Measurements from ENCODE around the gene IL17B. TPM values are rescaled to one million over a fixed set of nuclear protein-coding genes. Genes with fewer than 3 reads are reported as not detected.

IL17B gene
- total and polyA plus RNA-seq, 2 of the 13 experiments (the other 11 are each of a cell fraction or from before 2014, with no cell fraction given) = 0.29 to 2.6 TPM

DNA sequence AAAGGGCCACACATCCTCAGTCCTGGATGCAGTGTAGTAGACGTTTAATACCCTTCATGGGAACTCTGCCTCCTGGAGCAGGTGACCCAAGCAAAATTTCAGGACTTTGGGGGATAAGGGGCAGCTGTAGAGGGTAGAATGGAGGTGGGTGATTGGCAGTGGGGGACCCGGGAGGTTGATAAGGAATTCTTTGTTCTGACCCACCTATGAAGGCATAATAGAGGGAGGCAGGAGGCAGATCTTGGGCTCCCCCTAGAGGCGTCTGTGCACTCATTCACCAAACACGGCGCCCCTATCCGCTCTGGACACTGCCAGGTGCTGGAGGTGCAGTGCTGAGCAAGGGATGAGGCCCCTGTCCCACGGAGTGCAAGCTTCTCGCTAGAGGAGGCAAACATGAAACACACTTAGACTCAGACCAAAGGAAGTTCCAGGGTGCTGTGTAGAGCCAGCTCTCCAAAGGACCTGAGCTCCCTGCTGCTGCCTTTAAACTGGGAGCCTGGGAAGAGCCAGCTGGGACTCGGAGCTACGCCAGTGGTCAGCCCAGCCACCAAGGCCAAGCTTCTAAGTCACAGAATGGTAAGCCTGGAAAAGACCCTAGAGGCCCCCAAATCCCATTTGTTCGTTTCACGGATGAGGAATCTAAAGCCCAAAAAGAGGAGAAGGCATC lies 7.7 kb downstream of the IL17B start:
- no TSS peak for BruUV-seq (replicated peaks)
- TF ChIP-seq GLI4 (CRISPR knock-in tag; IDR thresholded peaks at IDR 0.05; ENCODE audit: borderline replicate concordance) = 0 out of 2 replicates have a peak, but pooled peaks have one; percentile 63
- TF ChIP-seq, protein P1, sequence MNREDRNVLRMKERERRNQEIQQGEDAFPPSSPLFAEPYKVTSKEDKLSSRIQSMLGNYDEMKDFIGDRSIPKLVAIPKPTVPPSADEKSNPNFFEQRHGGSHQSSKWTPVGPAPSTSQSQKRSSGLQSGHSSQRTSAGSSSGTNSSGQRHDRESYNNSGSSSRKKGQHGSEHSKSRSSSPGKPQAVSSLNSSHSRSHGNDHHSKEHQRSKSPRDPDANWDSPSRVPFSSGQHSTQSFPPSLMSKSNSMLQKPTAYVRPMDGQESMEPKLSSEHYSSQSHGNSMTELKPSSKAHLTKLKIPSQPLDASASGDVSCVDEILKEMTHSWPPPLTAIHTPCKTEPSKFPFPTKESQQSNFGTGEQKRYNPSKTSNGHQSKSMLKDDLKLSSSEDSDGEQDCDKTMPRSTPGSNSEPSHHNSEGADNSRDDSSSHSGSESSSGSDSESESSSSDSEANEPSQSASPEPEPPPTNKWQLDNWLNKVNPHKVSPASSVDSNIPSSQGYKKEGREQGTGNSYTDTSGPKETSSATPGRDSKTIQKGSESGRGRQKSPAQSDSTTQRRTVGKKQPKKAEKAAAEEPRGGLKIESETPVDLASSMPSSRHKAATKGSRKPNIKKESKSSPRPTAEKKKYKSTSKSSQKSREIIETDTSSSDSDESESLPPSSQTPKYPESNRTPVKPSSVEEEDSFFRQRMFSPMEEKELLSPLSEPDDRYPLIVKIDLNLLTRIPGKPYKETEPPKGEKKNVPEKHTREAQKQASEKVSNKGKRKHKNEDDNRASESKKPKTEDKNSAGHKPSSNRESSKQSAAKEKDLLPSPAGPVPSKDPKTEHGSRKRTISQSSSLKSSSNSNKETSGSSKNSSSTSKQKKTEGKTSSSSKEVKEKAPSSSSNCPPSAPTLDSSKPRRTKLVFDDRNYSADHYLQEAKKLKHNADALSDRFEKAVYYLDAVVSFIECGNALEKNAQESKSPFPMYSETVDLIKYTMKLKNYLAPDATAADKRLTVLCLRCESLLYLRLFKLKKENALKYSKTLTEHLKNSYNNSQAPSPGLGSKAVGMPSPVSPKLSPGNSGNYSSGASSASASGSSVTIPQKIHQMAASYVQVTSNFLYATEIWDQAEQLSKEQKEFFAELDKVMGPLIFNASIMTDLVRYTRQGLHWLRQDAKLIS (CRISPR knock-in tag; IDR thresholded peaks at IDR 0.05) = no peak
- TF ChIP-seq, protein P2, sequence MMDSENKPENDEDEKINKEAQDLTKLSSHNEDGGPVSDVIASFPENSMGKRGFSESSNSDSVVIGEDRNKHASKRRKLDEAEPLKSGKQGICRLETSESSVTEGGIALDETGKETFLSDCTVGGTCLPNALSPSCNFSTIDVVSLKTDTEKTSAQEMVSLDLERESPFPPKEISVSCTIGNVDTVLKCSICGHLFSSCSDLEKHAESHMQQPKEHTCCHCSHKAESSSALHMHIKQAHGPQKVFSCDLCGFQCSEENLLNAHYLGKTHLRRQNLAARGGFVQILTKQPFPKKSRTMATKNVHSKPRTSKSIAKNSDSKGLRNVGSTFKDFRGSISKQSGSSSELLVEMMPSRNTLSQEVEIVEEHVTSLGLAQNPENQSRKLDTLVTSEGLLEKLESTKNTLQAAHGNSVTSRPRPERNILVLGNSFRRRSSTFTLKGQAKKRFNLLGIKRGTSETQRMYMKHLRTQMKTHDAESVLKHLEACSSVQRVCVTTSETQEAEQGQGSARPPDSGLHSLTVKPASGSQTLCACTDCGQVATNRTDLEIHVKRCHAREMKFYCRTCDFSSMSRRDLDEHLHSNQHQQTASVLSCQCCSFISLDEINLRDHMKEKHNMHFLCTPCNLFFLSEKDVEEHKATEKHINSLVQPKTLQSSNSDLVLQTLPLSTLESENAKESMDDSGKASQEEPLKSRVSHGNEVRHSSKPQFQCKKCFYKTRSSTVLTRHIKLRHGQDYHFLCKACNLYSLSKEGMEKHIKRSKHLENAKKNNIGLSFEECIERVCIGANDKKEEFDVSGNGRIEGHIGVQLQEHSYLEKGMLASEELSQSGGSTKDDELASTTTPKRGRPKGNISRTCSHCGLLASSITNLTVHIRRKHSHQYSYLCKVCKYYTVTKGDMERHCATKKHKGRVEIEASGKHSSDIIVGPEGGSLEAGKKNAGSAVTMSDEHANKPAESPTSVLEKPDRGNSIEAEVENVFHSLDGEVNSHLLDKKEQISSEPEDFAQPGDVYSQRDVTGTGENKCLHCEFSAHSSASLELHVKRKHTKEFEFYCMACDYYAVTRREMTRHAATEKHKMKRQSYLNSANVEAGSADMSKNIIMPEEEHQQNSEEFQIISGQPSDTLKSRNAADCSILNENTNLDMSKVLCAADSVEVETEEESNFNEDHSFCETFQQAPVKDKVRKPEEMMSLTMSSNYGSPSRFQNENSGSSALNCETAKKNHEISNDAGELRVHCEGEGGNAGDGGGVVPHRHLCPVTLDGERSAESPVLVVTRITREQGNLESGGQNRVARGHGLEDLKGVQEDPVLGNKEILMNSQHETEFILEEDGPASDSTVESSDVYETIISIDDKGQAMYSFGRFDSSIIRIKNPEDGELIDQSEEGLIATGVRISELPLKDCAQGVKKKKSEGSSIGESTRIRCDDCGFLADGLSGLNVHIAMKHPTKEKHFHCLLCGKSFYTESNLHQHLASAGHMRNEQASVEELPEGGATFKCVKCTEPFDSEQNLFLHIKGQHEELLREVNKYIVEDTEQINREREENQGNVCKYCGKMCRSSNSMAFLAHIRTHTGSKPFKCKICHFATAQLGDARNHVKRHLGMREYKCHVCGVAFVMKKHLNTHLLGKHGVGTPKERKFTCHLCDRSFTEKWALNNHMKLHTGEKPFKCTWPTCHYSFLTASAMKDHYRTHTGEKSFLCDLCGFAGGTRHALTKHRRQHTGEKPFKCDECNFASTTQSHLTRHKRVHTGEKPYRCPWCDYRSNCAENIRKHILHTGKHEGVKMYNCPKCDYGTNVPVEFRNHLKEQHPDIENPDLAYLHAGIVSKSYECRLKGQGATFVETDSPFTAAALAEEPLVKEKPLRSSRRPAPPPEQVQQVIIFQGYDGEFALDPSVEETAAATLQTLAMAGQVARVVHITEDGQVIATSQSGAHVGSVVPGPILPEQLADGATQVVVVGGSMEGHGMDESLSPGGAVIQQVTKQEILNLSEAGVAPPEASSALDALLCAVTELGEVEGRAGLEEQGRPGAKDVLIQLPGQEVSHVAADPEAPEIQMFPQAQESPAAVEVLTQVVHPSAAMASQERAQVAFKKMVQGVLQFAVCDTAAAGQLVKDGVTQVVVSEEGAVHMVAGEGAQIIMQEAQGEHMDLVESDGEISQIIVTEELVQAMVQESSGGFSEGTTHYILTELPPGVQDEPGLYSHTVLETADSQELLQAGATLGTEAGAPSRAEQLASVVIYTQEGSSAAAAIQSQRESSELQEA (CRISPR knock-in tag; IDR thresholded peaks at IDR 0.05; ENCODE audit: not compliant biosample characterization) = peak; percentile 42
- peak; percentile 59 for TF ChIP-seq RAD21 (CRISPR knock-in tag; IDR thresholded peaks at IDR 0.05)
- peak; percentile 72 for TF ChIP-seq STAG1 (CRISPR knock-in tag; IDR thresholded peaks at IDR 0.05)
- TF ChIP-seq KDM2A (CRISPR knock-in tag; IDR thresholded peaks at IDR 0.05; ENCODE audit: borderline replicate concordance, low read depth) = 0 out of 2 replicates have a peak, but pooled peaks have one; percentile 30
- TF ChIP-seq, protein P3, sequence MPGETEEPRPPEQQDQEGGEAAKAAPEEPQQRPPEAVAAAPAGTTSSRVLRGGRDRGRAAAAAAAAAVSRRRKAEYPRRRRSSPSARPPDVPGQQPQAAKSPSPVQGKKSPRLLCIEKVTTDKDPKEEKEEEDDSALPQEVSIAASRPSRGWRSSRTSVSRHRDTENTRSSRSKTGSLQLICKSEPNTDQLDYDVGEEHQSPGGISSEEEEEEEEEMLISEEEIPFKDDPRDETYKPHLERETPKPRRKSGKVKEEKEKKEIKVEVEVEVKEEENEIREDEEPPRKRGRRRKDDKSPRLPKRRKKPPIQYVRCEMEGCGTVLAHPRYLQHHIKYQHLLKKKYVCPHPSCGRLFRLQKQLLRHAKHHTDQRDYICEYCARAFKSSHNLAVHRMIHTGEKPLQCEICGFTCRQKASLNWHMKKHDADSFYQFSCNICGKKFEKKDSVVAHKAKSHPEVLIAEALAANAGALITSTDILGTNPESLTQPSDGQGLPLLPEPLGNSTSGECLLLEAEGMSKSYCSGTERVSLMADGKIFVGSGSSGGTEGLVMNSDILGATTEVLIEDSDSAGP (CRISPR knock-in tag; IDR thresholded peaks at IDR 0.05; ENCODE audit: borderline replicate concordance) = peak; percentile 21; the same call in 1 of the 2 replicates
- TF ChIP-seq FOXC1 (CRISPR knock-in tag; IDR thresholded peaks at IDR 0.05; ENCODE audit: borderline replicate concordance) = 0 out of 2 replicates have a peak, but pooled peaks have one; percentile 33

More for the DNA sequence above, 7.7 kb downstream of the IL17B start:
- no peak overlapping the region for H3K9ac ChIP-seq (ENCODE audit: insufficient read depth, low read depth, low read length)
- H3K4me3 ChIP-seq (replicated peaks in 1 of 3; ENCODE audit: insufficient read depth in 1 of 3, low read depth in 2 of 3, low read length in 3 of 3) = no peak overlapping the region
- H3K36me3 ChIP-seq (replicated peaks in 1 of 2; ENCODE audit: control insufficient read depth in 1 of 2, insufficient read depth in 2 of 2, low read length in 2 of 2) = no peaks in the 10 kb centered on the region
- in situ Hi-C loops (cut with HindIII; ENCODE audit: extremely low pct_ligation_motif_present, low pct_unique_long_range_greater_than_20kb) (loop anchor here (5.0 kb wide), 1 partner anchor 49 kb away; no protein-coding TSS in a partner anchor), intact Hi-C loops (cut with micrococcal nuclease; ENCODE audit: unreplicated experiment) (loop anchor here (1.0 kb wide), 1 partner anchor 54 kb away; no protein-coding TSS in a partner anchor)
- H3K4me2 ChIP-seq (ENCODE audit: low read depth, low read length) = no peak overlapping the region
- H3K9me3 ChIP-seq (ENCODE audit: low read length) = no peaks in the 10 kb centered on the region
- CTCF ChIA-PET (ENCODE audit: low intra/inter-chr PET ratio, low total read pairs) = interaction anchor here (0.8 to 3.2 kb wide), 2 partner anchors 54 to 63 kb away, joined by 3 to 26 read pairs; no protein-coding TSS in a partner anchor
- no peaks in the 10 kb centered on the region; a peak in 1 of 5 replicates for H3K27me3 ChIP-seq (ENCODE audit: control insufficient read depth in 1 of 2, insufficient read depth in 2 of 2, low read length in 2 of 2)
- no peaks in the 10 kb centered on the region for H4K20me1 ChIP-seq (ENCODE audit: insufficient read depth, low read length)
- no peak overlapping the region for H2AFZ ChIP-seq (ENCODE audit: low read length)
- DNase-seq (ENCODE audit: low spot score) (peak; percentile 61), FAIRE-seq (peak; percentile 23), ATAC-seq (peak; percentile 85)
- 21% methylated on average over 11 of the region's 12 CpGs for WGBS (ENCODE audit: low lambda C conversion rate)
- H3K79me2 ChIP-seq (ENCODE audit: insufficient read depth, low read length) = no peaks in the 10 kb centered on the region
- peaks cover 18% of the 10 kb centered on the region for H3K4me1 ChIP-seq (ENCODE audit: insufficient read depth, low read length)
- H3K27ac ChIP-seq (ENCODE audit: extremely low read length, insufficient read depth, low read length) = no peak overlapping the region
- POLR2A ChIA-PET = interaction anchor here (1.8 kb wide), 1 partner anchor 51 kb away, joined by 9 read pairs; no protein-coding TSS in a partner anchor
